DOHH2 (cell line): ENCODE measurements around the gene RBMS2.

Experiments
- H3F3A ChIP-seq: fragments of 200-600 bp; sonication (generic), shearing (Covaris generic); 2 replicates; pipeline ENCODE4 v1.6.0; 2016; ENCODE audit warnings: antibody characterized with exemption, mild to moderate bottlenecking; ENCODE audit not compliant: control insufficient read depth, insufficient read depth
- H3K27ac ChIP-seq: fragments of 200-600 bp; sonication (generic); 2 replicates; pipeline ENCODE4 v1.5.1; 2014; ENCODE audit warnings: low read depth, mild to moderate bottlenecking, low read length, moderate library complexity
- H3K27me3 ChIP-seq: fragments of 200-600 bp; sonication (generic); 2 replicates; pipeline ENCODE4 v1.6.1; 2014; ENCODE audit warnings: mild to moderate bottlenecking, low read length, mixed read lengths; ENCODE audit not compliant: control insufficient read depth
- H3K36me3 ChIP-seq: fragments of 200-600 bp; sonication (generic); 2 replicates; pipeline ENCODE4 v1.6.1; 2014; ENCODE audit warnings: mild to moderate bottlenecking, low read length, moderate library complexity, mixed read lengths; ENCODE audit not compliant: control insufficient read depth
- H3K4me1 ChIP-seq: fragments of 200-600 bp; sonication (generic); 2 replicates; pipeline ENCODE4 v1.6.1; 2014; ENCODE audit warnings: mild to moderate bottlenecking, low read length, mixed read lengths; ENCODE audit not compliant: control insufficient read depth
- H3K4me2 ChIP-seq: fragments of 200-600 bp; sonication (generic); 2 replicates; pipeline ENCODE4 v1.6.0; 2014; ENCODE audit warnings: mild to moderate bottlenecking, low read length, moderate library complexity
- H3K4me3 ChIP-seq: fragments of 200-600 bp; sonication (generic); 2 replicates; pipeline ENCODE4 v1.5.1; 2014; ENCODE audit warnings: mild to moderate bottlenecking, low read length, mixed read lengths
- H3K79me2 ChIP-seq: fragments of 200-600 bp; sonication (generic); 2 replicates; pipeline ENCODE4 v1.6.1; 2014; ENCODE audit warnings: mild to moderate bottlenecking, low read length, mixed read lengths; ENCODE audit not compliant: control insufficient read depth
- H3K9me2 ChIP-seq: fragments of 200-600 bp; sonication (generic); replicated peaks from 2 replicates; pipeline ENCODE4 v1.6.1; 2014; ENCODE audit warnings: mild to moderate bottlenecking, low read length, mixed read lengths; ENCODE audit not compliant: control insufficient read depth
- H3K9me3 ChIP-seq: fragments of 200-600 bp; sonication (generic); 2 replicates; pipeline ENCODE4 v1.6.1; 2014; ENCODE audit warnings: antibody characterized with exemption, low read length, mixed read lengths; ENCODE audit not compliant: control insufficient read depth, insufficient read depth
- H4K20me1 ChIP-seq: fragments of 200-600 bp; sonication (generic); 2 replicates; pipeline ENCODE4 v1.6.0; 2014; ENCODE audit warnings: low read depth, mild to moderate bottlenecking, antibody characterized with exemption, low read length, moderate library complexity; ENCODE audit not compliant: control insufficient read depth, insufficient read depth
- CTCF ChIP-seq: fragments of 200-600 bp; sonication (generic); IDR thresholded peaks from one replicate; pipeline ENCODE4 v1.5.1; 2014; ENCODE audit warnings: antibody characterized with exemption, mild to moderate bottlenecking, low read depth, low read length; ENCODE audit not compliant: poor library complexity, severe bottlenecking
- EZH2phosphoT487 ChIP-seq: fragments of 200-600 bp; sonication (generic); IDR thresholded peaks from 2 replicates; pipeline ENCODE4 v1.6.1; 2017; ENCODE audit warnings: borderline replicate concordance, mild to moderate bottlenecking, antibody characterized with exemption, low read length, moderate library complexity, mixed read lengths

Gene RBMS2

GRCh38 chr12:56546680-56547079 is 25.1 kb downstream of the RBMS2 start:
- no peak for TF ChIP-seq EZH2phosphoT487
- TF ChIP-seq CTCF: no peak
- Histone ChIP-seq H3K79me2 (no peaks in the 10 kb centered on the region), H4K20me1 (no peaks in the 10 kb centered on the region), H3K9me3 (no peaks in the 10 kb centered on the region), H3K4me2 (no peak overlapping the region), H3K36me3 (no peaks in the 10 kb centered on the region), H3K9me2 (no peaks in the 10 kb centered on the region), H3K4me1 (no peaks in the 10 kb centered on the region), H3F3A (no peaks in the 10 kb centered on the region), H3K4me3 (no peak overlapping the region), H3K27me3 (0 out of 2 replicates have a peak, but pooled peaks cover 3% of the 10 kb centered on the region), H3K27ac (no peak overlapping the region)

- TF ChIP-seq CTCF: no peak
- TF ChIP-seq EZH2phosphoT487: no peak
- Histone ChIP-seq H3K27ac (no peak overlapping the region), H3F3A (no peaks in the 10 kb centered on the region), H3K4me3 (no peak overlapping the region), H3K36me3 (no peaks in the 10 kb centered on the region), H3K4me1 (no peaks in the 10 kb centered on the region), H3K4me2 (no peak overlapping the region), H3K9me3 (no peaks in the 10 kb centered on the region), H4K20me1 (no peaks in the 10 kb centered on the region), H3K9me2 (no peaks in the 10 kb centered on the region), H3K27me3 (peaks cover 7% of the 10 kb centered on the region; the same call in 1 of the 2 replicates), H3K79me2 (no peaks in the 10 kb centered on the region)
These were observed 29.4 kb downstream of the RBMS2 start for GRCh38 chr12:56551070-56551469.

GRCh38 chr12:56565510-56566101 is 44.0 kb downstream of the RBMS2 start:
- Histone ChIP-seq H3K4me2 (peak overlapping the region; percentile 18), H3K79me2 (no peaks in the 10 kb centered on the region), H3K4me1 (peaks cover 11% of the 10 kb centered on the region), H3F3A (no peaks in the 10 kb centered on the region), H3K4me3 (no peak overlapping the region), H3K27ac (no peak overlapping the region), H3K27me3 (peaks cover 29% of the 10 kb centered on the region), H3K9me2 (no peaks in the 10 kb centered on the region), H3K36me3 (no peaks in the 10 kb centered on the region), H3K9me3 (no peaks in the 10 kb centered on the region), H4K20me1 (no peaks in the 10 kb centered on the region)
- TF ChIP-seq CTCF: no peak
- no peak for TF ChIP-seq EZH2phosphoT487

- no peak for TF ChIP-seq CTCF
- no peaks in the 10 kb centered on the region for H3F3A ChIP-seq
- H3K9me2 ChIP-seq: no peaks in the 10 kb centered on the region
- H3K4me2 ChIP-seq: no peak overlapping the region
- H3K36me3 ChIP-seq: no peaks in the 10 kb centered on the region
- H3K79me2 ChIP-seq: no peaks in the 10 kb centered on the region
- H3K27ac ChIP-seq: no peak overlapping the region
- peaks cover 46% of the 10 kb centered on the region for H3K27me3 ChIP-seq
- H3K4me3 ChIP-seq: no peak overlapping the region
- no peaks in the 10 kb centered on the region for H4K20me1 ChIP-seq
- no peaks in the 10 kb centered on the region for H3K9me3 ChIP-seq
- peaks cover 11% of the 10 kb centered on the region for H3K4me1 ChIP-seq
These were observed 46.5 kb downstream of the RBMS2 start for GRCh38 chr12:56568146-56568545.
